ENCODE measurements around the gene TBCD. TPM values are rescaled to one million over a fixed set of nuclear protein-coding genes. Genes with fewer than 3 reads are reported as not detected.
"Not testable (repeated sequence)": the region's sequence is repeated elsewhere in the genome, so short reads cannot be mapped to it uniquely, and the experiment has no call there.

The TBCD gene
- polyA plus RNA-seq, 1 donor from 2014 or later: 19.4 TPM

GRCh38 chr17:82964451-82964850, 212.6 kb downstream of the TBCD start:
- not testable (repeated sequence) for H3K36me3 Mint-ChIP-seq, H3K9me3 Mint-ChIP-seq, H3K27ac Mint-ChIP-seq
- Mint-ChIP-seq H3K4me3 (peak overlapping the region in 1 of 4 donors; percentile 49), H3K4me1 (peaks cover 18 to 24% (median 22%) of the 10 kb centered on the region in 3 donors), H3K27me3 (peaks cover 11% of the 10 kb centered on the region)

- no peaks in the 10 kb centered on the region for H3K9me3 Mint-ChIP-seq
- no peak overlapping the region for H3K4me3 Mint-ChIP-seq
- H3K27ac Mint-ChIP-seq: no peak overlapping the region
- H3K27me3 Mint-ChIP-seq: peaks cover 14% of the 10 kb centered on the region
- peaks cover 22 to 26% (median 22%) of the 10 kb centered on the region in 3 donors for H3K4me1 Mint-ChIP-seq
- H3K36me3 Mint-ChIP-seq: no peaks in the 10 kb centered on the region
These were observed 213.0 kb downstream of the TBCD start for GRCh38 chr17:82964851-82965341.

GRCh38 chr17:82965371-82965770, 213.5 kb downstream of the TBCD start:
- Mint-ChIP-seq H3K36me3 (no peaks in the 10 kb centered on the region), H3K4me1 (peaks cover 22 to 26% (median 23%) of the 10 kb centered on the region in 3 donors), H3K27ac (no peak overlapping the region), H3K4me3 (no peak overlapping the region), H3K27me3 (peaks cover 15% of the 10 kb centered on the region), H3K9me3 (no peaks in the 10 kb centered on the region)

- Mint-ChIP-seq H3K36me3 (no peaks in the 10 kb centered on the region), H3K27ac (no peak overlapping the region), H3K4me1 (peaks cover 22 to 26% (median 24%) of the 10 kb centered on the region in 3 donors), H3K9me3 (no peaks in the 10 kb centered on the region), H3K4me3 (peak overlapping the region in 1 of 4 donors; percentile 60), H3K27me3 (peaks cover 15% of the 10 kb centered on the region)
These were observed 214.6 kb downstream of the TBCD start for GRCh38 chr17:82966415-82966814.

GRCh38 chr17:82967268-82968032, 215.6 kb downstream of the TBCD start:
- H3K4me1 Mint-ChIP-seq: peaks cover 22 to 26% (median 24%) of the 10 kb centered on the region in 3 donors
- no peak overlapping the region for H3K27ac Mint-ChIP-seq
- H3K27me3 Mint-ChIP-seq: peaks cover 15% of the 10 kb centered on the region
- no peaks in the 10 kb centered on the region for H3K9me3 Mint-ChIP-seq
- no peaks in the 10 kb centered on the region for H3K36me3 Mint-ChIP-seq
- H3K4me3 Mint-ChIP-seq: peak overlapping the region in 2 of 4 donors; percentile 38 to 63

- Mint-ChIP-seq H3K27me3 (peaks cover 14% of the 10 kb centered on the region), H3K4me1 (peaks cover 25 to 28% (median 26%) of the 10 kb centered on the region in 3 donors), H3K4me3 (peak overlapping the region in 3 of 4 donors; percentile 38 to 63 (median 57)), H3K27ac (peak overlapping the region in 1 of 3 donors; percentile 59)
- H3K9me3 Mint-ChIP-seq, H3K36me3 Mint-ChIP-seq: not testable (repeated sequence)
These were observed 216.4 kb downstream of the TBCD start for GRCh38 chr17:82968033-82968841.

GRCh38 chr17:82970067-82970466, 218.2 kb downstream of the TBCD start:
- peak overlapping the region in 1 of 3 donors; percentile 67 for H3K27ac Mint-ChIP-seq
- peaks cover 12% of the 10 kb centered on the region for H3K27me3 Mint-ChIP-seq
- H3K36me3 Mint-ChIP-seq: peaks cover 2% of the 10 kb centered on the region
- no peak overlapping the region for H3K4me3 Mint-ChIP-seq
- peaks cover 20 to 25% (median 22%) of the 10 kb centered on the region in 3 donors for H3K4me1 Mint-ChIP-seq
- H3K9me3 Mint-ChIP-seq: no peaks in the 10 kb centered on the region

GRCh38 chr17:82970818-82971590, 219.1 kb downstream of the TBCD start:
- H3K27me3 Mint-ChIP-seq: peaks cover 11% of the 10 kb centered on the region
- no peaks in the 10 kb centered on the region for H3K9me3 Mint-ChIP-seq
- H3K4me3 Mint-ChIP-seq: no peak overlapping the region
- H3K27ac Mint-ChIP-seq: no peak overlapping the region
- H3K4me1 Mint-ChIP-seq: peaks cover 20 to 25% (median 22%) of the 10 kb centered on the region in 3 donors
- H3K36me3 Mint-ChIP-seq: peaks cover 2% of the 10 kb centered on the region

- Mint-ChIP-seq H3K36me3 (peaks cover 2% of the 10 kb centered on the region), H3K27ac (peak overlapping the region in 2 of 3 donors; percentile 78 to 80), H3K4me1 (peaks cover 11 to 14% (median 13%) of the 10 kb centered on the region in 3 donors), H3K27me3 (peaks cover 8% of the 10 kb centered on the region), H3K9me3 (no peaks in the 10 kb centered on the region), H3K4me3 (peak overlapping the region in 2 of 4 donors; percentile 57 to 78)
These were observed 221.0 kb downstream of the TBCD start for GRCh38 chr17:82972836-82973372.

GRCh38 chr17:82973456-82974135, 221.7 kb downstream of the TBCD start:
- H3K9me3 Mint-ChIP-seq: no peaks in the 10 kb centered on the region
- H3K4me3 Mint-ChIP-seq: peak overlapping the region in 1 of 4 donors; percentile 78
- no peak overlapping the region for H3K27ac Mint-ChIP-seq
- H3K36me3 Mint-ChIP-seq: peaks cover 2% of the 10 kb centered on the region
- peaks cover 7 to 15% (median 15%) of the 10 kb centered on the region in 3 donors for H3K4me1 Mint-ChIP-seq
- peaks cover 6% of the 10 kb centered on the region for H3K27me3 Mint-ChIP-seq

- no peak overlapping the region for H3K4me3 Mint-ChIP-seq
- H3K4me1 Mint-ChIP-seq: peaks cover 14 to 21% (median 20%) of the 10 kb centered on the region in 3 donors
- H3K27me3 Mint-ChIP-seq: peaks cover 4% of the 10 kb centered on the region
- peaks cover 2% of the 10 kb centered on the region for H3K36me3 Mint-ChIP-seq
- H3K9me3 Mint-ChIP-seq: no peaks in the 10 kb centered on the region
- H3K27ac Mint-ChIP-seq: no peak overlapping the region
These were observed 222.5 kb downstream of the TBCD start for GRCh38 chr17:82974136-82974952.

GRCh38 chr17:82976982-82977488, 225.2 kb downstream of the TBCD start:
- Mint-ChIP-seq H3K9me3 (no peaks in the 10 kb centered on the region), H3K36me3 (peaks cover 4% of the 10 kb centered on the region), H3K4me3 (peak overlapping the region in 1 of 4 donors; percentile 57), H3K27ac (no peak overlapping the region), H3K4me1 (peaks cover 27 to 33% (median 28%) of the 10 kb centered on the region in 3 donors), H3K27me3 (peaks cover 2% of the 10 kb centered on the region)

GRCh38 chr17:82977606-82978005, 225.7 kb downstream of the TBCD start:
- Mint-ChIP-seq H3K27ac (peak overlapping the region in 1 of 3 donors; percentile 46), H3K9me3 (no peaks in the 10 kb centered on the region), H3K4me1 (peaks cover 27 to 33% (median 28%) of the 10 kb centered on the region in 3 donors), H3K36me3 (peaks cover 4% of the 10 kb centered on the region), H3K27me3 (peaks cover 2% of the 10 kb centered on the region), H3K4me3 (no peak overlapping the region)
